ENCODE data around the gene JPH3.

Gene JPH3

GRCh38 chr16:87636741-87637140 is 34.4 kb downstream of the JPH3 start:
- Mint-ChIP-seq H3K36me3 (no peaks in the 10 kb centered on the region), H3K27ac (no peak overlapping the region), H3K9me3 (no peaks in the 10 kb centered on the region), H3K27me3 (peaks cover 32% of the 10 kb centered on the region), H3K4me3 (no peak overlapping the region), H3K4me1 (peaks cover 17% of the 10 kb centered on the region)
- CTCF ChIA-PET: interaction anchor here (0.9 to 2.9 kb wide), 26 partner anchors 10 to 315 kb away, joined by 3 to 28 read pairs (median 4); no protein-coding TSS in a partner anchor
- no peak for DNase-seq

- no peaks in the 10 kb centered on the region for H3K9me3 Mint-ChIP-seq
- DNase-seq: no peak
- no peaks in the 10 kb centered on the region for H3K36me3 Mint-ChIP-seq
- H3K27ac Mint-ChIP-seq: no peak overlapping the region
- CTCF ChIA-PET: interaction anchor here (1.3 to 1.7 kb wide), 4 partner anchors 88 to 212 kb away, joined by 3 to 14 read pairs (median 4); no protein-coding TSS in a partner anchor
- H3K4me3 Mint-ChIP-seq: no peak overlapping the region
- H3K27me3 Mint-ChIP-seq: peaks cover 28% of the 10 kb centered on the region
- peaks cover 17% of the 10 kb centered on the region for H3K4me1 Mint-ChIP-seq
These were observed 35.0 kb downstream of the JPH3 start for GRCh38 chr16:87637357-87637756.

- CTCF ChIA-PET: no interaction called here
- Mint-ChIP-seq H3K27me3 (peaks cover 22% of the 10 kb centered on the region), H3K4me3 (no peak overlapping the region), H3K9me3 (no peaks in the 10 kb centered on the region), H3K4me1 (peaks cover 17% of the 10 kb centered on the region), H3K27ac (no peak overlapping the region), H3K36me3 (no peaks in the 10 kb centered on the region)
- DNase-seq: no peak
These were observed 36.4 kb downstream of the JPH3 start for GRCh38 chr16:87638736-87639135.

- CTCF ChIA-PET: no interaction called here
- Mint-ChIP-seq H3K36me3 (no peaks in the 10 kb centered on the region), H3K4me3 (no peak overlapping the region), H3K4me1 (no peaks in the 10 kb centered on the region), H3K27me3 (peaks cover 11% of the 10 kb centered on the region), H3K9me3 (no peaks in the 10 kb centered on the region), H3K27ac (no peak overlapping the region)
- DNase-seq: no peak
These were observed 39.4 kb downstream of the JPH3 start for GRCh38 chr16:87641721-87642120.

GRCh38 chr16:87642491-87642890 is 40.2 kb downstream of the JPH3 start:
- no peak for DNase-seq
- Mint-ChIP-seq H3K27me3 (peaks cover 11% of the 10 kb centered on the region), H3K4me3 (no peak overlapping the region), H3K9me3 (no peaks in the 10 kb centered on the region), H3K27ac (no peak overlapping the region), H3K4me1 (no peaks in the 10 kb centered on the region), H3K36me3 (no peaks in the 10 kb centered on the region)
- CTCF ChIA-PET: no interaction called here

- H3K9me3 Mint-ChIP-seq: no peaks in the 10 kb centered on the region
- no peak overlapping the region for H3K4me3 Mint-ChIP-seq
- H3K27me3 Mint-ChIP-seq: peaks cover 3% of the 10 kb centered on the region
- H3K4me1 Mint-ChIP-seq: no peaks in the 10 kb centered on the region
- no peaks in the 10 kb centered on the region for H3K36me3 Mint-ChIP-seq
- CTCF ChIA-PET: no interaction called here
- DNase-seq: no peak
- H3K27ac Mint-ChIP-seq: no peak overlapping the region
These were observed 41.9 kb downstream of the JPH3 start for GRCh38 chr16:87644186-87644585.

- Mint-ChIP-seq H3K4me1 (no peaks in the 10 kb centered on the region), H3K4me3 (no peak overlapping the region), H3K27ac (no peak overlapping the region), H3K27me3 (peaks cover 7% of the 10 kb centered on the region), H3K36me3 (no peaks in the 10 kb centered on the region), H3K9me3 (no peaks in the 10 kb centered on the region)
- CTCF ChIA-PET: no interaction called here
- DNase-seq: no peak
These were observed 42.3 kb downstream of the JPH3 start for GRCh38 chr16:87644596-87644995.

- no peaks in the 10 kb centered on the region for H3K36me3 Mint-ChIP-seq
- peaks cover 10% of the 10 kb centered on the region for H3K27me3 Mint-ChIP-seq
- CTCF ChIA-PET: interaction anchor here (1.5 kb wide), 1 partner anchor 9 kb away, joined by 5 read pairs; no protein-coding TSS in a partner anchor
- no peak overlapping the region for H3K27ac Mint-ChIP-seq
- no peak for DNase-seq
- H3K4me1 Mint-ChIP-seq: no peaks in the 10 kb centered on the region
- no peak overlapping the region for H3K4me3 Mint-ChIP-seq
- no peaks in the 10 kb centered on the region for H3K9me3 Mint-ChIP-seq
These were observed 43.5 kb downstream of the JPH3 start for GRCh38 chr16:87645802-87646201.

- no peaks in the 10 kb centered on the region for H3K36me3 Mint-ChIP-seq
- peaks cover 10% of the 10 kb centered on the region for H3K27me3 Mint-ChIP-seq
- H3K4me3 Mint-ChIP-seq: no peak overlapping the region
- CTCF ChIA-PET: interaction anchor here (1.5 to 1.6 kb wide), 2 partner anchors 11 kb away, joined by 5 read pairs; no protein-coding TSS in a partner anchor
- H3K9me3 Mint-ChIP-seq: no peaks in the 10 kb centered on the region
- no peak overlapping the region for H3K27ac Mint-ChIP-seq
- no peaks in the 10 kb centered on the region for H3K4me1 Mint-ChIP-seq
- DNase-seq: no peak
These were observed 45.3 kb downstream of the JPH3 start for GRCh38 chr16:87647431-87648185.

- H3K27me3 Mint-ChIP-seq: peaks cover 10% of the 10 kb centered on the region
- CTCF ChIA-PET: interaction anchor here (1.6 kb wide), 1 partner anchor 12 kb away, joined by 5 read pairs; no protein-coding TSS in a partner anchor
- no peak for DNase-seq
- no peaks in the 10 kb centered on the region for H3K36me3 Mint-ChIP-seq
- H3K4me1 Mint-ChIP-seq: no peaks in the 10 kb centered on the region
- H3K4me3 Mint-ChIP-seq: no peak overlapping the region
- H3K9me3 Mint-ChIP-seq: no peaks in the 10 kb centered on the region
- no peak overlapping the region for H3K27ac Mint-ChIP-seq
These were observed 45.9 kb downstream of the JPH3 start for GRCh38 chr16:87648236-87648635.

- CTCF ChIA-PET: interaction anchor here (1.6 kb wide), 1 partner anchor 13 kb away, joined by 5 read pairs; no protein-coding TSS in a partner anchor
- H3K4me3 Mint-ChIP-seq: no peak overlapping the region
- H3K9me3 Mint-ChIP-seq: no peaks in the 10 kb centered on the region
- no peaks in the 10 kb centered on the region for H3K36me3 Mint-ChIP-seq
- no peak overlapping the region for H3K27ac Mint-ChIP-seq
- H3K4me1 Mint-ChIP-seq: no peaks in the 10 kb centered on the region
- H3K27me3 Mint-ChIP-seq: peaks cover 10% of the 10 kb centered on the region
- DNase-seq: no peak
These were observed 46.6 kb downstream of the JPH3 start for GRCh38 chr16:87648698-87649487.

- no peaks in the 10 kb centered on the region for H3K36me3 Mint-ChIP-seq
- no peaks in the 10 kb centered on the region for H3K9me3 Mint-ChIP-seq
- no peak for DNase-seq
- H3K4me1 Mint-ChIP-seq: no peaks in the 10 kb centered on the region
- CTCF ChIA-PET: interaction anchor here (0.8 kb wide), 1 partner anchor 16 kb away, joined by 3 read pairs; no protein-coding TSS in a partner anchor
- no peak overlapping the region for H3K4me3 Mint-ChIP-seq
- peaks cover 10% of the 10 kb centered on the region for H3K27me3 Mint-ChIP-seq
- H3K27ac Mint-ChIP-seq: no peak overlapping the region
These were observed 50.1 kb downstream of the JPH3 start for GRCh38 chr16:87652386-87652785.

- no peak overlapping the region for H3K27ac Mint-ChIP-seq
- CTCF ChIA-PET: interaction anchor here (0.8 kb wide), 1 partner anchor 17 kb away, joined by 3 read pairs; no protein-coding TSS in a partner anchor
- no peak overlapping the region for H3K4me3 Mint-ChIP-seq
- H3K9me3 Mint-ChIP-seq: no peaks in the 10 kb centered on the region
- H3K36me3 Mint-ChIP-seq: no peaks in the 10 kb centered on the region
- no peak for DNase-seq
- H3K4me1 Mint-ChIP-seq: no peaks in the 10 kb centered on the region
- peaks cover 10% of the 10 kb centered on the region for H3K27me3 Mint-ChIP-seq
These were observed 50.5 kb downstream of the JPH3 start for GRCh38 chr16:87652799-87653198.

GRCh38 chr16:87653234-87653633 is 50.9 kb downstream of the JPH3 start:
- no peak for DNase-seq

More at GRCh38 chr16:87653234-87653633, 50.9 kb downstream of the JPH3 start:
- Mint-ChIP-seq H3K27me3 (peaks cover 10% of the 10 kb centered on the region), H3K4me1 (no peaks in the 10 kb centered on the region), H3K36me3 (no peaks in the 10 kb centered on the region), H3K9me3 (no peaks in the 10 kb centered on the region), H3K4me3 (no peak overlapping the region), H3K27ac (no peak overlapping the region)
- CTCF ChIA-PET: interaction anchor here (0.8 kb wide), 1 partner anchor 17 kb away, joined by 3 read pairs; no protein-coding TSS in a partner anchor
